MM.1S (cell line): ENCODE results near the gene FAM120A.

ENCODE experiments used
- DNase-seq: peaks from one replicate; pipeline ENCODE4 v3.0.0-alpha.2; 2015
- H2AFZ ChIP-seq: fragments of 300-600 bp; sonication (generic); 2 replicates; pipeline ENCODE4 v1.6.0; 2016; ENCODE audit warnings: antibody characterized with exemption, low read length
- H3F3A ChIP-seq: fragments of 300-600 bp; sonication (generic); 2 replicates; pipeline ENCODE4 v1.6.1; 2016; ENCODE audit warnings: mild to moderate bottlenecking, antibody characterized with exemption, low read length, moderate library complexity, mixed read lengths; ENCODE audit not compliant: insufficient read depth
- H3K27ac ChIP-seq: fragments of 300-600 bp; sonication (generic); 2 replicates; pipeline ENCODE4 v1.5.1; 2016; ENCODE audit warnings: mild to moderate bottlenecking, low read length
- H3K27me3 ChIP-seq: fragments of 300-600 bp; sonication (generic); replicated peaks from 2 replicates; pipeline ENCODE4 v1.6.0; 2016; ENCODE audit warnings: low read length; ENCODE audit not compliant: insufficient read depth
- H3K36me3 ChIP-seq: fragments of 300-600 bp; sonication (generic); replicated peaks from 2 replicates; pipeline ENCODE4 v1.6.1; 2016; ENCODE audit warnings: mild to moderate bottlenecking, low read length, mixed read lengths; ENCODE audit not compliant: insufficient read depth
- H3K4me1 ChIP-seq: fragments of 300-600 bp; sonication (generic); 2 replicates; pipeline ENCODE4 v1.6.1; 2016; ENCODE audit warnings: low read length, mixed read lengths
- H3K4me2 ChIP-seq: fragments of 300-600 bp; sonication (generic); 2 replicates; pipeline ENCODE4 v1.6.0; 2016; ENCODE audit warnings: low read depth, low read length
- H3K4me3 ChIP-seq: fragments of 300-600 bp; sonication (generic); 2 replicates; pipeline ENCODE4 v1.5.1; 2016; ENCODE audit warnings: low read length, mixed read lengths
- H3K79me2 ChIP-seq: fragments of 300-600 bp; sonication (generic); 2 replicates; pipeline ENCODE4 v1.6.1; 2016; ENCODE audit warnings: mixed run types, low read length, mixed read lengths
- H3K9ac ChIP-seq: fragments of 300-600 bp; sonication (generic); 2 replicates; pipeline ENCODE4 v1.6.1; 2016; ENCODE audit warnings: low read length, mixed read lengths
- H3K9me2 ChIP-seq: fragments of 300-600 bp; sonication (generic); replicated peaks from 2 replicates; pipeline ENCODE4 v1.6.1; 2016; ENCODE audit warnings: mild to moderate bottlenecking, low read length, mixed read lengths; ENCODE audit not compliant: insufficient read depth
- H3K9me3 ChIP-seq: fragments of 300-600 bp; sonication (generic); replicated peaks from 2 replicates; pipeline ENCODE4 v1.6.1; 2016; ENCODE audit warnings: mild to moderate bottlenecking, low read length, mixed read lengths; ENCODE audit not compliant: insufficient read depth
- H4K20me1 ChIP-seq: fragments of 300-600 bp; sonication (generic); 2 replicates; pipeline ENCODE4 v1.6.1; 2016; ENCODE audit warnings: mild to moderate bottlenecking, low read length, moderate library complexity, mixed read lengths; ENCODE audit not compliant: insufficient read depth
- EZH2 ChIP-seq: fragments of 300-600 bp; sonication (generic); optimal IDR thresholded peaks from 2 replicates; pipeline ENCODE3; 2017; ENCODE audit warnings: low read depth, mild to moderate bottlenecking, antibody characterized with exemption, low read length, mixed read lengths
- EZH2phosphoT487 ChIP-seq: fragments of 300-600 bp; sonication (generic); IDR thresholded peaks from 2 replicates; pipeline ENCODE4 v1.6.1; 2018; ENCODE audit warnings: antibody characterized with exemption, low read length
- TF ChIP-seq, protein P1 (sequence below): fragments of 300-600 bp; sonication (generic); IDR thresholded peaks from 2 replicates; pipeline ENCODE4 v1.5.1; 2016; ENCODE audit warnings: antibody characterized with exemption, low read length, mixed read lengths

FAM120A gene

GRCh38 chr9:93591301-93592007 lies 140.0 kb downstream of the FAM120A start:
- no peaks in the 10 kb centered on the region for H3K9me3 ChIP-seq
- H3K4me3 ChIP-seq, result no peak overlapping the region
- H3K9me2 ChIP-seq, result no peaks in the 10 kb centered on the region
- H3K27me3 ChIP-seq, result no peaks in the 10 kb centered on the region
- DNase-seq, result no peak
- no peak overlapping the region for H3K4me2 ChIP-seq
- H3F3A ChIP-seq, result no peaks in the 10 kb centered on the region
- H3K4me1 ChIP-seq, result no peaks in the 10 kb centered on the region
- H2AFZ ChIP-seq, result no peak overlapping the region
- no peaks in the 10 kb centered on the region for H3K36me3 ChIP-seq
- H3K79me2 ChIP-seq, result peaks cover 34% of the 10 kb centered on the region
- TF ChIP-seq, protein P1, sequence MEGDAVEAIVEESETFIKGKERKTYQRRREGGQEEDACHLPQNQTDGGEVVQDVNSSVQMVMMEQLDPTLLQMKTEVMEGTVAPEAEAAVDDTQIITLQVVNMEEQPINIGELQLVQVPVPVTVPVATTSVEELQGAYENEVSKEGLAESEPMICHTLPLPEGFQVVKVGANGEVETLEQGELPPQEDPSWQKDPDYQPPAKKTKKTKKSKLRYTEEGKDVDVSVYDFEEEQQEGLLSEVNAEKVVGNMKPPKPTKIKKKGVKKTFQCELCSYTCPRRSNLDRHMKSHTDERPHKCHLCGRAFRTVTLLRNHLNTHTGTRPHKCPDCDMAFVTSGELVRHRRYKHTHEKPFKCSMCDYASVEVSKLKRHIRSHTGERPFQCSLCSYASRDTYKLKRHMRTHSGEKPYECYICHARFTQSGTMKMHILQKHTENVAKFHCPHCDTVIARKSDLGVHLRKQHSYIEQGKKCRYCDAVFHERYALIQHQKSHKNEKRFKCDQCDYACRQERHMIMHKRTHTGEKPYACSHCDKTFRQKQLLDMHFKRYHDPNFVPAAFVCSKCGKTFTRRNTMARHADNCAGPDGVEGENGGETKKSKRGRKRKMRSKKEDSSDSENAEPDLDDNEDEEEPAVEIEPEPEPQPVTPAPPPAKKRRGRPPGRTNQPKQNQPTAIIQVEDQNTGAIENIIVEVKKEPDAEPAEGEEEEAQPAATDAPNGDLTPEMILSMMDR, result no peak
- TF ChIP-seq EZH2phosphoT487, result no peak
- TF ChIP-seq EZH2, result no peak
- no peaks in the 10 kb centered on the region; the same call in 1 of the 2 replicates for H4K20me1 ChIP-seq
- H3K9ac ChIP-seq, result no peak overlapping the region
- H3K27ac ChIP-seq, result no peak overlapping the region

DNA sequence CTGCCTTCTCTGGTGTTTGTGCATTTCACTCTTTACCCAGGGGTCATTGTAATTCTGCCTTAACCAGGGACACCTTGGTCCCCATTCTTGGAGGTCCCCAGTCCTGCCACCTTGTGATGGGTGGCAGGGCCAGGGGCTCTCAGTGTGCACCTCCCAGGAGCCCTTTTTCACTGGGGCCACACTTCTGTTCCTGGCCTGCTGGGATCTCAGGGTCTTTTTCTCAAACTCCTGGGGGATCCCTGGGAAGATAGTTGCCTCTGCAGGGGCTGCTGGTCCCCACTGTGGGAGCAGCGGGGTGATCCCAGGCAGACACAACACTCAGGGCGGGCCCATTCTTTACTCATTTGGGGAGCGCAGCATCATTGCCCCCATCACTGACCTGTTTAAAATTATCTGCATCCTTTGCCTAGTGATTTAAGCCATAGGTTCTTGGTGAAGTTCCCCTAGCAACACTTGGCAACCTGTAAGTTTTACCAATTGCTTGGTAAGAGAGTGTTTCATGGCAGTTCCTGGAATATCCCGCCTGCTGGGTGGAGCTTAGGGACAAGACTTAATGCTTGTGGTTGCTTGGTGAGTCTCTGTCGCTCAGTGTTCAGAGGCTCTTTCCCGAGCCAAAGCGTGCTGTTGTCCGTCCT lies 140.6 kb downstream of the FAM120A start:
- no peak for DNase-seq
- Histone ChIP-seq H4K20me1 (no peaks in the 10 kb centered on the region), H3F3A (no peaks in the 10 kb centered on the region), H3K4me1 (no peaks in the 10 kb centered on the region), H3K4me3 (no peak overlapping the region), H3K9me3 (no peaks in the 10 kb centered on the region), H3K27ac (no peak overlapping the region), H2AFZ (no peak overlapping the region), H3K4me2 (no peak overlapping the region), H3K27me3 (no peaks in the 10 kb centered on the region), H3K36me3 (no peaks in the 10 kb centered on the region), H3K9me2 (no peaks in the 10 kb centered on the region), H3K79me2 (peaks cover 28% of the 10 kb centered on the region), H3K9ac (no peak overlapping the region)
- TF ChIP-seq EZH2, result no peak
- TF ChIP-seq EZH2phosphoT487, result no peak
- TF ChIP-seq, protein P1, result no peak

DNA sequence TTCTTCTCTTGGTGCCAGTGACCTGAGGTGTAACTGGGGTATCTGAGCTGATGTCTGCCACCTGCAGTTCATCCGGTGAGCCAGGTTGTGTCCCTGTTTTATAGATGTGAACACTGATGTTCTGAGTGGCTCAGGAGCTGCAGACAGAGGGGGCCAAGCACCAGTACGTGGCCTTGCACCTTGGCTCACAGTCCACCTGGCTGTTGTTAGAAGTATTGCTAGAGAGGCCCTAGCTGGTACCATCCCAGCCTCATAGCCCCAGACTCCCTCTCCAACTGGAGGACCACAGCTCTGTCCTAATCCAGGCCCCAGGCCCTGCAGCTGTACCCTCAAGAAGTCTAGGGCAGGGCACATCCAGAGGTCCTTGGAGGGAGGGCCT lies 141.1 kb downstream of the FAM120A start:
- Histone ChIP-seq H3K36me3 (no peaks in the 10 kb centered on the region), H3K4me1 (no peaks in the 10 kb centered on the region), H3K9me2 (no peaks in the 10 kb centered on the region), H3K9me3 (no peaks in the 10 kb centered on the region), H3F3A (no peaks in the 10 kb centered on the region), H3K4me2 (no peak overlapping the region), H3K27me3 (no peaks in the 10 kb centered on the region), H3K27ac (no peak overlapping the region), H3K4me3 (no peak overlapping the region), H2AFZ (no peak overlapping the region), H4K20me1 (no peaks in the 10 kb centered on the region), H3K79me2 (peaks cover 23% of the 10 kb centered on the region), H3K9ac (no peak overlapping the region)
- DNase-seq, result no peak
- TF ChIP-seq EZH2phosphoT487 (no peak), EZH2 (no peak)
- TF ChIP-seq, protein P1, result no peak
